C4-2B (cell line): ENCODE results near the gene VAV3.

Experiments used
- ZFX ChIP-seq: fragments of 450-650 bp; IDR thresholded peaks from 2 replicates; pipeline ENCODE4 v1.6.1; 2017
- TF ChIP-seq, protein P1 (sequence below): fragments of 450-650 bp; conservative IDR thresholded peaks from 2 replicates; pipeline ENCODE4 v1.5.1; 2017; ENCODE audit warnings: mild to moderate bottlenecking

DNA sequence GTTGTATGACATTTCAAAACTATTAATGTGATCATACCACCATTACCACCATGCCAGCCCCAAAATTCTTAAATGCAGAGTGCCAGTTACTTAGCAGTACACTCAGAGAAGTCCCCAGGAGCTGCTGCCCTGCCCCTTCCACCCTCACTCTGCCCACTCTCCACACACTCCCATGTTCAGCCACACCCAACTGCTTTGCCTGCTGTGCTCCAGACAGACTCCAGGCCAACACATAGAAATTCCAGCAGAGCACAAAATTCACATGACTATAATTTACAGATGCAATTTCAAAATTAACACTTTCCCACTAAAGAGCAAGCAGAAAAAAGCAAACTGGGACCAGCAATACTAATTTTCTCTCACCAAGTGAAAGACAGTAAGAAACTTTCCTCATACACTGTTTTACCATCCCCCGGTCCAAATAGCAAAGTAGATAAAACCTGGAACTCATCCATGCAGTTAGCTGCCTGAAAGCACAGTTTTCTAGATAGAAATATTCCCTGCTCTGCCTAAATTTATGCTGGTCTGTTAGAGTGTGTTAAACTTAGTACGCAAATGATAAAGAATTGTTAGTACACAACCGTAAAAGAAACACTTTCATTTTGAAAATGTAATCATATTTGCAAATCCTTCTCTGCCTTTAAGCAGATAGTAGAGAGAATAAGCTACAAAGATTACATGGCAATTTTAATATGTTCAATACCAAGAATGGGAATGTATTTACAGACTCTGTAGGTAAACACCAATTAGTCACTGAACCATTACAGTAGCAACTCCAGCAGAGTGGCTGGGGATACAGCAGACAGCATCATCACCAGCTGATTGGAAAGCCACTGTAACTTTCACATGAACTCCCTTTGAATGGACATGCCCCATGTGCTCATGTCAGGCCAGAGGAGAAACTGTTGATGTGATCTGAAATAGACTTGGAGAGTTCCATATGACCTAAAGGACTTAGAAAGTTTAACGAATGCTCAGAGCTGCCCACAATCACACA is 176.5 kb downstream of the VAV3 start:
- TF ChIP-seq, protein P1, sequence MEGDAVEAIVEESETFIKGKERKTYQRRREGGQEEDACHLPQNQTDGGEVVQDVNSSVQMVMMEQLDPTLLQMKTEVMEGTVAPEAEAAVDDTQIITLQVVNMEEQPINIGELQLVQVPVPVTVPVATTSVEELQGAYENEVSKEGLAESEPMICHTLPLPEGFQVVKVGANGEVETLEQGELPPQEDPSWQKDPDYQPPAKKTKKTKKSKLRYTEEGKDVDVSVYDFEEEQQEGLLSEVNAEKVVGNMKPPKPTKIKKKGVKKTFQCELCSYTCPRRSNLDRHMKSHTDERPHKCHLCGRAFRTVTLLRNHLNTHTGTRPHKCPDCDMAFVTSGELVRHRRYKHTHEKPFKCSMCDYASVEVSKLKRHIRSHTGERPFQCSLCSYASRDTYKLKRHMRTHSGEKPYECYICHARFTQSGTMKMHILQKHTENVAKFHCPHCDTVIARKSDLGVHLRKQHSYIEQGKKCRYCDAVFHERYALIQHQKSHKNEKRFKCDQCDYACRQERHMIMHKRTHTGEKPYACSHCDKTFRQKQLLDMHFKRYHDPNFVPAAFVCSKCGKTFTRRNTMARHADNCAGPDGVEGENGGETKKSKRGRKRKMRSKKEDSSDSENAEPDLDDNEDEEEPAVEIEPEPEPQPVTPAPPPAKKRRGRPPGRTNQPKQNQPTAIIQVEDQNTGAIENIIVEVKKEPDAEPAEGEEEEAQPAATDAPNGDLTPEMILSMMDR = no peak
- no peak for TF ChIP-seq ZFX
